Smooth muscle cell (in vitro differentiated cells): ENCODE results near the gene GSTA2. TPM values are rescaled to one million over a fixed set of nuclear protein-coding genes. Genes with fewer than 3 reads are reported as not detected.
"Not testable (repeated sequence)": the region's sequence is repeated elsewhere in the genome, so short reads cannot be mapped to it uniquely, and the experiment has no call there.

Experiments used
- DNase-seq: peaks from one replicate; lab custom pipeline; 2025; ENCODE audit not compliant: unreplicated experiment; lab: John Stamatoyannopoulos, UW
- H2AFZ ChIP-seq: fragments of 200-600 bp; sonication (generic); 2 replicates; pipeline ENCODE4 v1.6.0; 2016; ENCODE audit warnings: antibody characterized with exemption, low read depth, mild to moderate bottlenecking
- H3F3A ChIP-seq: fragments of 200-600 bp; sonication (generic); 2 replicates; pipeline ENCODE4 v1.6.0; 2017; ENCODE audit warnings: antibody characterized with exemption, low read depth
- H3K27ac ChIP-seq: fragments of 200-600 bp; sonication (generic); 2 replicates; pipeline ENCODE4 v1.5.1; 2016; ENCODE audit warnings: low read depth, mild to moderate bottlenecking
- H3K27me3 ChIP-seq: fragments of 200-600 bp; sonication (generic); 2 replicates; pipeline ENCODE4 v1.6.1; 2016; ENCODE audit warnings: low read depth, mild to moderate bottlenecking
- H3K36me3 ChIP-seq: fragments of 200-600 bp; sonication (generic); 2 replicates; pipeline ENCODE4 v1.5.1; 2016; ENCODE audit warnings: low read depth
- H3K4me1 ChIP-seq: fragments of 200-600 bp; sonication (generic); 2 replicates; pipeline ENCODE4 v1.5.1; 2016; ENCODE audit warnings: low read depth
- H3K4me2 ChIP-seq: fragments of 200-600 bp; sonication (generic); 2 replicates; pipeline ENCODE4 v1.6.0; 2016; ENCODE audit warnings: mild to moderate bottlenecking
- H3K4me3 ChIP-seq: fragments of 200-600 bp; sonication (generic); 2 replicates; pipeline ENCODE4 v1.5.1; 2016; ENCODE audit warnings: mild to moderate bottlenecking
- H3K79me2 ChIP-seq: fragments of 200-600 bp; sonication (generic); 2 replicates; pipeline ENCODE4 v1.6.0; 2016; ENCODE audit warnings: low read depth, mild to moderate bottlenecking
- H3K9ac ChIP-seq: fragments of 200-600 bp; sonication (generic); 2 replicates; pipeline ENCODE4 v1.6.0; 2016; ENCODE audit warnings: low read depth
- H3K9me3 ChIP-seq: fragments of 200-600 bp; sonication (generic); replicated peaks from 2 replicates; pipeline ENCODE4 v1.5.1; 2016; ENCODE audit warnings: low read depth
- H4K20me1 ChIP-seq: fragments of 200-600 bp; sonication (generic); 2 replicates; pipeline ENCODE4 v1.6.0; 2016; ENCODE audit warnings: low read depth
- CTCF ChIP-seq: fragments of 200-600 bp; sonication (generic); IDR thresholded peaks from 2 replicates; pipeline ENCODE4 v1.5.1; 2017; ENCODE audit warnings: borderline replicate concordance, mild to moderate bottlenecking, antibody characterized with exemption; ENCODE audit not compliant: insufficient read depth, poor library complexity, severe bottlenecking
- WGBS: methylation state at CpG from one replicate; pipeline ENCODE4 v1.1.7; 2016; ENCODE audit warnings: low lambda C conversion rate; 5-methylcytosine and 5-hydroxymethylcytosine counted together
- polyA plus RNA-seq: library from polyadenylated mRNA; unstranded; fragments of >200 nt; fragmentation: Nextera tagmentation; extraction: Ambion mirVana; gene quantifications from 2 replicates; pipeline ENCODE4 v1.2.1, GENCODE V29; 2016
- total RNA-seq: library from RNA; depleted of rRNA; stranded (reverse); fragments of >200 nt; gene quantifications from 2 replicates; pipeline ENCODE4 v1.2.3, GENCODE V29; 2014

GSTA2 gene
- total and polyA plus RNA-seq, 2 experiments from 2014 or later: 0.65 TPM; not detected in 1

GRCh38 chr6:52752310-52752709, 11.0 kb downstream of the GSTA2 start:
- Histone ChIP-seq H3K79me2 (no peaks in the 10 kb centered on the region), H3K9me3 (no peaks in the 10 kb centered on the region), H3K27ac (no peak overlapping the region), H3K4me3 (no peak overlapping the region), H2AFZ (no peak overlapping the region), H3K36me3 (no peaks in the 10 kb centered on the region), H3K4me1 (peaks cover 6% of the 10 kb centered on the region), H3K9ac (no peak overlapping the region), H3F3A (no peaks in the 10 kb centered on the region), H4K20me1 (no peaks in the 10 kb centered on the region), H3K4me2 (no peak overlapping the region), H3K27me3 (no peaks in the 10 kb centered on the region)
- DNase-seq: no peak
- no peak for TF ChIP-seq CTCF

GRCh38 chr6:52749556-52750152, 13.6 kb downstream of the GSTA2 start:
- Histone ChIP-seq H3K4me2 (no peak overlapping the region), H2AFZ (no peak overlapping the region), H3K79me2 (no peaks in the 10 kb centered on the region), H3F3A (peaks cover 4% of the 10 kb centered on the region), H3K4me1 (peaks cover 6% of the 10 kb centered on the region), H3K4me3 (no peak overlapping the region), H3K27me3 (no peaks in the 10 kb centered on the region), H3K36me3 (no peaks in the 10 kb centered on the region), H3K9ac (no peak overlapping the region), H4K20me1 (no peaks in the 10 kb centered on the region), H3K9me3 (no peaks in the 10 kb centered on the region), H3K27ac (no peak overlapping the region)
- DNase-seq: no peak
- WGBS: 73% methylated on average over 2 of the region's 2 CpGs
- TF ChIP-seq CTCF: no peak

- not testable (repeated sequence) for H3K4me1 ChIP-seq, DNase-seq, H4K20me1 ChIP-seq, H3F3A ChIP-seq, H3K36me3 ChIP-seq, H2AFZ ChIP-seq, H3K4me3 ChIP-seq, H3K27me3 ChIP-seq, H3K9me3 ChIP-seq, H3K79me2 ChIP-seq
- H3K27ac ChIP-seq: peak overlapping the region; percentile 82
- peak overlapping the region; percentile 47 for H3K4me2 ChIP-seq
- 7% methylated on average over 3 of the region's 3 CpGs for WGBS
- peak overlapping the region; percentile 29 for H3K9ac ChIP-seq
These were observed 16.0 kb downstream of the GSTA2 start for GRCh38 chr6:52747301-52747700.

- no peaks in the 10 kb centered on the region for H3K79me2 ChIP-seq
- 61% methylated on average over 4 of the region's 4 CpGs for WGBS
- peaks cover 6% of the 10 kb centered on the region for H3K4me1 ChIP-seq
These were observed 17.1 kb downstream of the GSTA2 start for GRCh38 chr6:52746213-52746612.

More at GRCh38 chr6:52746213-52746612, 17.1 kb downstream of the GSTA2 start:
- Histone ChIP-seq H3K9ac (no peak overlapping the region), H3K9me3 (no peaks in the 10 kb centered on the region), H2AFZ (peak overlapping the region; percentile 23), H3K27me3 (no peaks in the 10 kb centered on the region), H3K36me3 (no peaks in the 10 kb centered on the region), H3F3A (peaks cover 4% of the 10 kb centered on the region), H3K27ac (peak overlapping the region; percentile 82), H3K4me3 (no peak overlapping the region), H4K20me1 (no peaks in the 10 kb centered on the region), H3K4me2 (no peak overlapping the region)
- DNase-seq: no peak
- TF ChIP-seq CTCF: no peak
